Amniotic stem cell (primary cell): ENCODE measurements around the gene TCP11X1.
"Not testable (repeated sequence)": the region's sequence is repeated elsewhere in the genome, so short reads cannot be mapped to it uniquely, and the experiment has no call there.

Experiments used
- DNase-seq: peaks from one replicate; lab custom pipeline; 2025; lab: John Stamatoyannopoulos, UW

The TCP11X1 gene

GRCh38 chrX:102214986-102215385, at the start of gene TCP11X1:
Gene TCP11X1 (plus strand): TSS chrX:102215301.
- not testable (repeated sequence) for DNase-seq

DNA sequence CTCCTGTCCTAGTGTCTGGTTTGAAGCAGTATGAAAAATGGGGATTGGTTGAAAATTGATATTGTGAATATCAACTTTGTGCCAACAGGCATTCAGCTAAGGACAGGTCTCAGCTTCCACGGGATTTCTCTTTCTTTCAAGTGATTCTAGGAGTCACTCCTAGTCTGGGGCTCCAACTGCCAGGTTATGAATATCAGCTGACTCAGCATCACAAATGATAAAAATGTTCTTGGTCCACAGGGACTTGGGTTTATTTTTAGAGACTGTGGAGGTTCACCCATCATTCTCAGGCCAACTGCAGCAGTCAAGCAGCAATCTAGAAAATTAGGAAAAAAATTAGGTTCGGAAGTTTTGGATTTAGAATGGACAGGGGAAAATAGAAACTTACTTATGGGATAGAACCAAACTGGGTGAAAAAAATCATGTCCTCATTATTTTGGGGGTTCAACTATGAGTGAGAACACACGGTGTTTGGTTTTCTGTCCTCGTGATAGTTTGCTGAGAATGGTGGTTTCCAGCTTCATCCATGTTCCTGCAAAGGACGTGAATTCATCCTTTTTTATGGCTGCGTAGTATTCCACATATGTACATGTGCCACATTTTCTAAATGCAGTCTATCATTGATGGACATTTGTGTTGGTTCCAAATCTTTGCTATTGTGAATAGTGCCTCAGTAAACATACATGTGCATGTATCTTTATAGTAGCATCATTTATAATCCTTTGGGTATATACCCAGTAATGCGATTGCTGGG, 29.0 kb upstream of the TCP11X1 start:
- DNase-seq, result no peak

DNA sequence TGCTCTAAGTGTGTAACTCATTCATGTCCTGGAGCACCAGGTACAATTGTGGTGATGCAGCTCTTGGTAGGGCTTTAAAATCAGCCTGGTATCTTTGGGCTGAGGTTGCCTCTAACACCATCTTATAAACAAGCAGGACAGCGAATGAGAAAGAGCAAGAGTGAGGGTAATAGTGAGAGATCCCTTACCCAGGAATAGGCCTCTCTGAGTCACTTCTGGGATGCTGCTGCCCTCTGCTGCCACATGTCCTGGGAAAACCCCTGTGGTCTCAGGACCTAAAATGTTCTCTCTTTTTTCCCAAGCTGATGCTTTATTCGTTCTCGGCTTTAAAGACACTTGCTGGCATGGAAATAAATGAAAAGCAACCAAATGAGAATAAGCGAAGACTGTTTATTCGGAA, 7.2 kb upstream of the TCP11X1 start:
- DNase-seq, result not testable (repeated sequence)

DNA sequence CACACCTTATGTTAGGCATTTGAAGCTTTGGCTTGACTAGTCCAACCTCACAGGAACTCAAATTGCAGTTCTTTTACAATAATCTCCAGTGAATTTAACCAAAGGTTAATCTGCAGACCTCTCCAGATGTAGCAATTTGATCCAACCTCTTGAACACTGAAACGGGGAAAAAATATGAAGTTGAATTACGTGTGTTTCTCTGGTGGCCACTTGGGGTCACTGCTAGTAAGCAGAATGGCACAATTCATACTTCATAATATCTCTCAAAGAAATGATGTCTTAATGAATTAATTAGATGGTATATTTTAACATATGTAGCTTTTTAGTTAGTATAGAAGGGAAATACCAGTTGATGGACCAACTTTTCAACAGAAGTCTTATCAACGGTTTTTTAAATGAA, 1.4 kb downstream of the TCP11X1 start:
- DNase-seq, result not testable (repeated sequence)

DNA sequence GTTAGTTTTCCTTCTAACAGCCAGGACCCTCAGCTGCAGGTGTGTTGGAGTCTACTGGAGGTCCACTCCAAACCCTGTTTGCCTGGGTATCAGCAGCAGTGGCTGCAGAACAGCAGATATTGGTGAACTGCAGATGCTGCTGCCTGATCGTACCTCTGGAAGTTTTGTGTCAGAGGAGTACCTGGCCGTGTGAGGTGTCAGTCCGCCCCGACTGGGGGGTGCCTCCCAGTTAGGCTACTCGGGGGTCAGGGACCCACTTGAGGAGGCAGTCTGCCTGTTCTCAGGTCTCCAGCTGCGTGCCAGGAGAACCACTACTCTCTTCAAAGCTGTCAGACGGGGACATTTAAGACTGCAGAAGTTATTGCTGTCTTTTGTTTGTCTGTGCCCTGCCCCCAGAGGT, 20.6 kb downstream of the TCP11X1 start:
- DNase-seq, result not testable (repeated sequence)

DNA sequence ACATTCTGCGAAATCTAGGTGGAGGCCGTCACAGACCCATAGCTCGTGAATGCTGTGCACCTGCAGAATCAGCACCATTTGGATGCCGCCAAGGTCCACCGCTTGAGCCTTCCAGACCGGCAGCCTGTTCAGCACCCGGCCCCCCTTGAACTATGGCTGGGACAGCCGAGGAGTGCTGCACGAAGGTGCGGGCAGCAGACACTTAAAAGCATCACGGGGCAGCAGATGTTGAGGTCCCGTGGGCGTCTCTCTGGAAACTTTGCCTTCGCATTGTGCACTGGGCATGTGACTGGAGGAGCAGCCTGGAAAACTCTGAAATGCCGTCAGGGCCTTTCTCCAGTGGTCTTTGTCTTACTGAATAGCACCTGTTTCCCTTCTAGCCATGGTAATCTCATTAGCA, 25.2 kb downstream of the TCP11X1 start:
- DNase-seq, result not testable (repeated sequence)

DNA sequence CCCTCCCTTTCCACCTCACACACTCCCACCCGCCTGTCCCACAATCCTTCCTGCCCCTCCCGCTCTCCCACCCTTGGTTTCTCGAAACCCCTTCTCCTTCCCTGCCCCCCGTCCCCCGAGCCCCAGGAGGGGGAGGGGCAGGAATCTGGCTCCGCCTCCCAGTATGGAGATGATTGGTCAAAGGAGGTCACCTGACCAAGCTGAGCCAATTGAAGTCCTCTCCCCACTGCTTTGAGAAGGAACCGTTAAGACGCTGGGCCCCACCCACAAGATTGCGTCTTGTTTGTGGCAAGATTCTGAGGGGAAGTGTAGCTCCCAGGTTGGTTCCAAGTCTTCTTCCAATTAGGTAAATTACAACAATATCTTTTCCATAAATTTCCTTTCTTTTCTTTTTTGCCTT, 31.8 kb downstream of the TCP11X1 start, which contains the start of gene NXF2:
NXF2 (plus strand) TSS at position 275 of the 400 bp plus-strand sequence. CDS start 59,912 bp downstream, outside the sequence.
- not testable (repeated sequence) for DNase-seq

GRCh38 chrX:102272231-102272630, 57.1 kb downstream of the TCP11X1 start:
- not testable (repeated sequence) for DNase-seq
